ENCODE measurements around the gene MTRFR. TPM values are rescaled to one million over a fixed set of nuclear protein-coding genes. Genes with fewer than 3 reads are reported as not detected.
A peak's percentile ranks its signal among the peaks of the same experiment; 100 is the strongest.

The MTRFR gene
- total and polyA plus RNA-seq, 4 donors: 15.7 to 26.5 (median 20.6) TPM

- DNase-seq (ENCODE audit: low read depth in 4 of 6, low spot score in 6 of 6): no peak
- Histone ChIP-seq H3K36me3 (ENCODE audit: control insufficient read depth, insufficient read depth, low read length) (peaks cover 71% of the 10 kb centered on the region), H3K4me1 (ENCODE audit: control insufficient read depth, insufficient read depth, low read length) (peaks cover 21% of the 10 kb centered on the region), H3K27me3 (ENCODE audit: control insufficient read depth, insufficient read depth, low read length) (no peaks in the 10 kb centered on the region), H3K27ac (ENCODE audit: low read depth, low read length) (no peak overlapping the region), H3K9me3 (ENCODE audit: control insufficient read depth, insufficient read depth, low read length) (no peaks in the 10 kb centered on the region), H3K4me3 (ENCODE audit: low read depth, low read length) (no peak overlapping the region)
- WGBS (ENCODE audit: insufficient coverage): 90% methylated on average over 2 of the region's 4 CpGs
Measured at GRCh38 chr12:123258593-123258992, 25.4 kb downstream of the MTRFR start.

- H3K36me3 ChIP-seq (ENCODE audit: control insufficient read depth, insufficient read depth, low read length): peaks cover 70% of the 10 kb centered on the region
- DNase-seq (ENCODE audit: low read depth in 4 of 6, low spot score in 6 of 6): no peak
- no peak overlapping the region for H3K27ac ChIP-seq (ENCODE audit: low read depth, low read length)
- no peaks in the 10 kb centered on the region for H3K27me3 ChIP-seq (ENCODE audit: control insufficient read depth, insufficient read depth, low read length)
- WGBS (ENCODE audit: insufficient coverage): 75% methylated on average over 9 of the region's 9 CpGs
- H3K4me1 ChIP-seq (ENCODE audit: control insufficient read depth, insufficient read depth, low read length): peaks cover 9% of the 10 kb centered on the region
- no peak overlapping the region for H3K4me3 ChIP-seq (ENCODE audit: low read depth, low read length)
- H3K9me3 ChIP-seq (ENCODE audit: control insufficient read depth, insufficient read depth, low read length): no peaks in the 10 kb centered on the region
Measured at GRCh38 chr12:123260081-123260480, 26.8 kb downstream of the MTRFR start.

DNA sequence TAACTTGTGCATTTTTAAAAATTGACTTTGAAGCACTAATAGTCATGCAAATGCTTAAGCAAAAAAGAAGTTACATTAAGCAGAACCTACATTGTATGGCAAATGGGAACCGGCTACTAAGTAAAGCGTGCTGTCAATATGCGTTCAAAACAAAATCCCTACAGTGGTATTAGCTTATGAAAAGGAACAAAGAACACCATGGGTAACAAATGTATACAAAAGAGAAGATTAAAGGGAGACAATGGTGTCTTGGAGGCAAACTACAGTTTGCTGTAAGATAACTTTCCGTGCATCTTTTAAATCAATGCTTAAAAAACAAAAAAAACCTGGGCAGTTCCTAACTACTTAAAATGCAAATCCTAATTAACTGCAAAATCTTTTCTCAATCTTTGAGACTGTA is 28.0 kb downstream of the MTRFR start:
- Histone ChIP-seq H3K4me1 (ENCODE audit: control insufficient read depth, insufficient read depth, low read length) (peaks cover 18% of the 10 kb centered on the region), H3K9me3 (ENCODE audit: control insufficient read depth, insufficient read depth, low read length) (no peaks in the 10 kb centered on the region), H3K27me3 (ENCODE audit: control insufficient read depth, insufficient read depth, low read length) (no peaks in the 10 kb centered on the region), H3K36me3 (ENCODE audit: control insufficient read depth, insufficient read depth, low read length) (peaks cover 74% of the 10 kb centered on the region), H3K4me3 (ENCODE audit: low read depth, low read length) (no peak overlapping the region), H3K27ac (ENCODE audit: low read depth, low read length) (no peak overlapping the region)
- no peak for DNase-seq (ENCODE audit: low read depth in 4 of 6, low spot score in 6 of 6)
- WGBS (ENCODE audit: insufficient coverage): no CpG with 5 or more reads among the region's 4 CpGs

GRCh38 chr12:123263196-123263817 is 30.1 kb downstream of the MTRFR start:
- Histone ChIP-seq H3K9me3 (ENCODE audit: control insufficient read depth, insufficient read depth, low read length) (no peaks in the 10 kb centered on the region), H3K4me1 (ENCODE audit: control insufficient read depth, insufficient read depth, low read length) (peaks cover 39% of the 10 kb centered on the region), H3K27ac (ENCODE audit: low read depth, low read length) (no peak overlapping the region), H3K27me3 (ENCODE audit: control insufficient read depth, insufficient read depth, low read length) (no peaks in the 10 kb centered on the region), H3K4me3 (ENCODE audit: low read depth, low read length) (no peak overlapping the region), H3K36me3 (ENCODE audit: control insufficient read depth, insufficient read depth, low read length) (peaks cover 69% of the 10 kb centered on the region)
- DNase-seq (ENCODE audit: low read depth in 4 of 6, low spot score in 6 of 6): no peak
- 71% methylated on average over 8 of the region's 8 CpGs for whole genome bisulfite sequencing (ENCODE audit: insufficient coverage)

GRCh38 chr12:123264642-123265041 is 31.4 kb downstream of the MTRFR start:
- peaks cover 62% of the 10 kb centered on the region for H3K36me3 ChIP-seq (ENCODE audit: control insufficient read depth, insufficient read depth, low read length)
- peaks cover 52% of the 10 kb centered on the region for H3K4me1 ChIP-seq (ENCODE audit: control insufficient read depth, insufficient read depth, low read length)
- H3K4me3 ChIP-seq (ENCODE audit: low read depth, low read length): no peak overlapping the region
- no peak overlapping the region for H3K27ac ChIP-seq (ENCODE audit: low read depth, low read length)
- WGBS (ENCODE audit: insufficient coverage): 57% methylated on average over 7 of the region's 7 CpGs
- H3K27me3 ChIP-seq (ENCODE audit: control insufficient read depth, insufficient read depth, low read length): no peaks in the 10 kb centered on the region
- DNase-seq (ENCODE audit: low read depth in 4 of 6, low spot score in 6 of 6): no peak
- H3K9me3 ChIP-seq (ENCODE audit: control insufficient read depth, insufficient read depth, low read length): no peaks in the 10 kb centered on the region

- Histone ChIP-seq H3K9me3 (ENCODE audit: control insufficient read depth, insufficient read depth, low read length) (no peaks in the 10 kb centered on the region), H3K36me3 (ENCODE audit: control insufficient read depth, insufficient read depth, low read length) (peaks cover 59% of the 10 kb centered on the region), H3K4me1 (ENCODE audit: control insufficient read depth, insufficient read depth, low read length) (peaks cover 63% of the 10 kb centered on the region), H3K27me3 (ENCODE audit: control insufficient read depth, insufficient read depth, low read length) (no peaks in the 10 kb centered on the region), H3K4me3 (ENCODE audit: low read depth, low read length) (no peak overlapping the region), H3K27ac (ENCODE audit: low read depth, low read length) (no peak overlapping the region)
- WGBS (ENCODE audit: insufficient coverage): 82% methylated on average over 35 of the region's 35 CpGs
- no peak for DNase-seq (ENCODE audit: low read depth in 4 of 6, low spot score in 6 of 6)
Measured at GRCh38 chr12:123265851-123266678, 32.8 kb downstream of the MTRFR start.

- WGBS (ENCODE audit: insufficient coverage): 93% methylated on average over 13 of the region's 19 CpGs
- peaks cover 55% of the 10 kb centered on the region for H3K36me3 ChIP-seq (ENCODE audit: control insufficient read depth, insufficient read depth, low read length)
- DNase-seq (ENCODE audit: low read depth in 4 of 6, low spot score in 6 of 6): no peak
Measured at GRCh38 chr12:123266679-123267277, 33.5 kb downstream of the MTRFR start.

GRCh38 chr12:123267335-123267920 is 34.2 kb downstream of the MTRFR start:
- H3K27me3 ChIP-seq (ENCODE audit: control insufficient read depth, insufficient read depth, low read length): no peaks in the 10 kb centered on the region
- WGBS (ENCODE audit: insufficient coverage): 71% methylated on average over 5 of the region's 7 CpGs
- peaks cover 50% of the 10 kb centered on the region for H3K36me3 ChIP-seq (ENCODE audit: control insufficient read depth, insufficient read depth, low read length)
- DNase-seq (ENCODE audit: low read depth in 4 of 6, low spot score in 6 of 6): no peak
- peaks cover 63% of the 10 kb centered on the region for H3K4me1 ChIP-seq (ENCODE audit: control insufficient read depth, insufficient read depth, low read length)
- H3K9me3 ChIP-seq (ENCODE audit: control insufficient read depth, insufficient read depth, low read length): no peaks in the 10 kb centered on the region
- no peak overlapping the region for H3K4me3 ChIP-seq (ENCODE audit: low read depth, low read length)
- peak overlapping the region; percentile 96 for H3K27ac ChIP-seq (ENCODE audit: low read depth, low read length)

More at GRCh38 chr12:123266679-123267277, 33.5 kb downstream of the MTRFR start:
- H3K4me3 ChIP-seq (ENCODE audit: low read depth, low read length): no peak overlapping the region
- peaks cover 63% of the 10 kb centered on the region for H3K4me1 ChIP-seq (ENCODE audit: control insufficient read depth, insufficient read depth, low read length)
- H3K27ac ChIP-seq (ENCODE audit: low read depth, low read length): peak overlapping the region; percentile 96
- H3K27me3 ChIP-seq (ENCODE audit: control insufficient read depth, insufficient read depth, low read length): no peaks in the 10 kb centered on the region
- no peaks in the 10 kb centered on the region for H3K9me3 ChIP-seq (ENCODE audit: control insufficient read depth, insufficient read depth, low read length)

- Histone ChIP-seq H3K36me3 (ENCODE audit: control insufficient read depth, insufficient read depth, low read length) (peaks cover 42% of the 10 kb centered on the region), H3K4me1 (ENCODE audit: control insufficient read depth, insufficient read depth, low read length) (peaks cover 65% of the 10 kb centered on the region), H3K9me3 (ENCODE audit: control insufficient read depth, insufficient read depth, low read length) (no peaks in the 10 kb centered on the region), H3K27ac (ENCODE audit: low read depth, low read length) (peak overlapping the region; percentile 96), H3K4me3 (ENCODE audit: low read depth, low read length) (peak overlapping the region; percentile 21), H3K27me3 (ENCODE audit: control insufficient read depth, insufficient read depth, low read length) (no peaks in the 10 kb centered on the region)
- DNase-seq (ENCODE audit: low read depth in 4 of 6, low spot score in 6 of 6): peak in 3 of 6 donors; percentile 80 to 95 (median 92)
- WGBS (ENCODE audit: insufficient coverage): 16% methylated on average over 28 of the region's 36 CpGs
Measured at GRCh38 chr12:123267991-123268843, 35.0 kb downstream of the MTRFR start.

All from spinal cord (tissue), 10 donors.